Measurements from ENCODE around the gene THADA.

The THADA gene

GRCh38 chr2:43576981-43577892, 18.6 kb downstream of the THADA start:
- no peaks in the 10 kb centered on the region for H3K27me3 ChIP-seq (replicated peaks in 2 of 5; ENCODE audit: control insufficient read depth in 4 of 5, insufficient read depth in 5 of 5, low read length in 4 of 5)
- no peak overlapping the region for H3K27ac ChIP-seq (ENCODE audit: insufficient read depth in 1 of 2, low read depth in 1 of 2, low read length in 2 of 2, poor library complexity in 1 of 2, severe bottlenecking in 2 of 2)
- POLR2A ChIA-PET, result no interaction called here
- H3K4me3 ChIP-seq (ENCODE audit: control insufficient read depth in 1 of 7, extremely low read depth in 1 of 7, insufficient read depth in 4 of 7, low read depth in 2 of 7, low read length in 6 of 7), result no peak overlapping the region
- peaks cover 15 to 74% (median 35%) of the 10 kb centered on the region in 4 experiments for H3K36me3 ChIP-seq (ENCODE audit: control insufficient read depth in 4 of 4, insufficient read depth in 4 of 4, low read length in 3 of 4)
- H3K4me1 ChIP-seq (ENCODE audit: control extremely low read depth in 1 of 4, control insufficient read depth in 4 of 4, insufficient read depth in 4 of 4, low read length in 3 of 4), result no peaks in the 10 kb centered on the region
- no peaks in the 10 kb centered on the region for H3K9me3 ChIP-seq (ENCODE audit: control extremely low read depth in 1 of 5, control insufficient read depth in 4 of 5, insufficient read depth in 2 of 5, low read depth in 1 of 5, low read length in 4 of 5)
- peak; percentile 68 to 85 (median 85) for DNase-seq
- WGBS (ENCODE audit: insufficient coverage), result 89% methylated on average over 4 of the region's 8 CpGs
- CTCF ChIA-PET, result interaction anchor here (0.6 to 4.0 kb wide), 18 partner anchors 11 to 753 kb away, joined by 3 to 22 read pairs (median 3); no protein-coding TSS in a partner anchor

- Histone ChIP-seq H3K9me3 (ENCODE audit: control extremely low read depth in 1 of 5, control insufficient read depth in 4 of 5, insufficient read depth in 2 of 5, low read depth in 1 of 5, low read length in 4 of 5) (no peaks in the 10 kb centered on the region), H3K27me3 (replicated peaks in 2 of 5; ENCODE audit: control insufficient read depth in 4 of 5, insufficient read depth in 5 of 5, low read length in 4 of 5) (no peaks in the 10 kb centered on the region), H3K4me3 (ENCODE audit: control insufficient read depth in 1 of 7, extremely low read depth in 1 of 7, insufficient read depth in 4 of 7, low read depth in 2 of 7, low read length in 6 of 7) (no peak overlapping the region), H3K36me3 (ENCODE audit: control insufficient read depth in 4 of 4, insufficient read depth in 4 of 4, low read length in 3 of 4) (peaks cover 15 to 69% (median 45%) of the 10 kb centered on the region in 4 experiments), H3K4me1 (ENCODE audit: control extremely low read depth in 1 of 4, control insufficient read depth in 4 of 4, insufficient read depth in 4 of 4, low read length in 3 of 4) (no peaks in the 10 kb centered on the region), H3K27ac (ENCODE audit: insufficient read depth in 1 of 2, low read depth in 1 of 2, low read length in 2 of 2, poor library complexity in 1 of 2, severe bottlenecking in 2 of 2) (no peak overlapping the region)
- no CpG with 5 or more reads among the region's 1 CpG for WGBS (ENCODE audit: insufficient coverage)
- peak in 2 of 3 donors; percentile 11 to 30 for DNase-seq
- ChIA-PET POLR2A (no interaction called here), CTCF (interaction anchor here (1.1 to 1.9 kb wide), 3 partner anchors 8 to 744 kb away, joined by 3 to 6 read pairs (median 3); no protein-coding TSS in a partner anchor)
Observed at GRCh38 chr2:43572244-43572643, 23.6 kb downstream of the THADA start.

GRCh38 chr2:43569921-43570320, 25.9 kb downstream of the THADA start:
- 100% methylated on average over 2 of the region's 3 CpGs for WGBS (ENCODE audit: insufficient coverage)
- Histone ChIP-seq H3K36me3 (ENCODE audit: control insufficient read depth in 4 of 4, insufficient read depth in 4 of 4, low read length in 3 of 4) (peaks cover 13 to 57% (median 35%) of the 10 kb centered on the region in 4 experiments), H3K4me1 (ENCODE audit: control extremely low read depth in 1 of 4, control insufficient read depth in 4 of 4, insufficient read depth in 4 of 4, low read length in 3 of 4) (peaks cover 2 to 18% (median 9%) of the 10 kb centered on the region in 4 experiments), H3K9me3 (ENCODE audit: control extremely low read depth in 1 of 5, control insufficient read depth in 4 of 5, insufficient read depth in 2 of 5, low read depth in 1 of 5, low read length in 4 of 5) (no peaks in the 10 kb centered on the region), H3K4me3 (ENCODE audit: control insufficient read depth in 1 of 7, extremely low read depth in 1 of 7, insufficient read depth in 4 of 7, low read depth in 2 of 7, low read length in 6 of 7) (no peak overlapping the region), H3K27ac (ENCODE audit: insufficient read depth in 1 of 2, low read depth in 1 of 2, low read length in 2 of 2, poor library complexity in 1 of 2, severe bottlenecking in 2 of 2) (no peak overlapping the region), H3K27me3 (replicated peaks in 2 of 5; ENCODE audit: control insufficient read depth in 4 of 5, insufficient read depth in 5 of 5, low read length in 4 of 5) (no peaks in the 10 kb centered on the region)
- ChIA-PET CTCF (interaction anchor here (0.8 to 2.1 kb wide), 4 partner anchors 10 to 743 kb away, joined by 3 to 6 read pairs (median 3); no protein-coding TSS in a partner anchor), POLR2A (no interaction called here)
- DNase-seq, result no peak

- no peak overlapping the region for H3K27ac ChIP-seq (ENCODE audit: insufficient read depth in 1 of 2, low read depth in 1 of 2, low read length in 2 of 2, poor library complexity in 1 of 2, severe bottlenecking in 2 of 2)
- DNase-seq, result no peak
- H3K9me3 ChIP-seq (ENCODE audit: control extremely low read depth in 1 of 5, control insufficient read depth in 4 of 5, insufficient read depth in 2 of 5, low read depth in 1 of 5, low read length in 4 of 5), result no peaks in the 10 kb centered on the region
- H3K27me3 ChIP-seq (replicated peaks in 2 of 5; ENCODE audit: control insufficient read depth in 4 of 5, insufficient read depth in 5 of 5, low read length in 4 of 5), result no peaks in the 10 kb centered on the region
- H3K4me1 ChIP-seq (ENCODE audit: control extremely low read depth in 1 of 4, control insufficient read depth in 4 of 4, insufficient read depth in 4 of 4, low read length in 3 of 4), result peaks cover 2 to 21% (median 9%) of the 10 kb centered on the region in 4 experiments
- peaks cover 15 to 46% (median 31%) of the 10 kb centered on the region in 4 experiments for H3K36me3 ChIP-seq (ENCODE audit: control insufficient read depth in 4 of 4, insufficient read depth in 4 of 4, low read length in 3 of 4)
- no peak overlapping the region for H3K4me3 ChIP-seq (ENCODE audit: control insufficient read depth in 1 of 7, extremely low read depth in 1 of 7, insufficient read depth in 4 of 7, low read depth in 2 of 7, low read length in 6 of 7)
- WGBS (ENCODE audit: insufficient coverage), result no CpG with 5 or more reads among the region's 1 CpG
- ChIA-PET CTCF (interaction anchor here (1.4 to 2.1 kb wide), 2 partner anchors 8 to 339 kb away, joined by 6 read pairs; no protein-coding TSS in a partner anchor), POLR2A (no interaction called here)
Observed at GRCh38 chr2:43568228-43568627, 27.6 kb downstream of the THADA start.

GRCh38 chr2:43566461-43566729, 29.4 kb downstream of the THADA start:
- ChIA-PET CTCF (interaction anchor here (1.0 to 3.5 kb wide), 2 partner anchors 9 to 13 kb away, joined by 3 to 22 read pairs; no protein-coding TSS in a partner anchor), POLR2A (interaction anchor here (0.6 kb wide), 2 partner anchors 728 to 1315 kb away, joined by 3 read pairs; no protein-coding TSS in a partner anchor)
- Histone ChIP-seq H3K27me3 (replicated peaks in 2 of 5; ENCODE audit: control insufficient read depth in 4 of 5, insufficient read depth in 5 of 5, low read length in 4 of 5) (no peaks in the 10 kb centered on the region), H3K36me3 (ENCODE audit: control insufficient read depth in 4 of 4, insufficient read depth in 4 of 4, low read length in 3 of 4) (peaks cover 6 to 35% (median 22%) of the 10 kb centered on the region in 4 experiments), H3K27ac (ENCODE audit: insufficient read depth in 1 of 2, low read depth in 1 of 2, low read length in 2 of 2, poor library complexity in 1 of 2, severe bottlenecking in 2 of 2) (no peak overlapping the region), H3K4me1 (ENCODE audit: control extremely low read depth in 1 of 4, control insufficient read depth in 4 of 4, insufficient read depth in 4 of 4, low read length in 3 of 4) (peaks cover 2 to 21% (median 9%) of the 10 kb centered on the region in 4 experiments), H3K4me3 (ENCODE audit: control insufficient read depth in 1 of 7, extremely low read depth in 1 of 7, insufficient read depth in 4 of 7, low read depth in 2 of 7, low read length in 6 of 7) (no peak overlapping the region), H3K9me3 (ENCODE audit: control extremely low read depth in 1 of 5, control insufficient read depth in 4 of 5, insufficient read depth in 2 of 5, low read depth in 1 of 5, low read length in 4 of 5) (no peaks in the 10 kb centered on the region)
- DNase-seq, result no peak

- Histone ChIP-seq H3K4me1 (ENCODE audit: control extremely low read depth in 1 of 4, control insufficient read depth in 4 of 4, insufficient read depth in 4 of 4, low read length in 3 of 4) (peaks cover 2 to 21% (median 9%) of the 10 kb centered on the region in 4 experiments), H3K36me3 (ENCODE audit: control insufficient read depth in 4 of 4, insufficient read depth in 4 of 4, low read length in 3 of 4) (peaks cover 10 to 29% (median 22%) of the 10 kb centered on the region in 4 experiments), H3K27ac (ENCODE audit: insufficient read depth in 1 of 2, low read depth in 1 of 2, low read length in 2 of 2, poor library complexity in 1 of 2, severe bottlenecking in 2 of 2) (no peak overlapping the region), H3K9me3 (ENCODE audit: control extremely low read depth in 1 of 5, control insufficient read depth in 4 of 5, insufficient read depth in 2 of 5, low read depth in 1 of 5, low read length in 4 of 5) (no peaks in the 10 kb centered on the region), H3K4me3 (ENCODE audit: control insufficient read depth in 1 of 7, extremely low read depth in 1 of 7, insufficient read depth in 4 of 7, low read depth in 2 of 7, low read length in 6 of 7) (no peak overlapping the region), H3K27me3 (replicated peaks in 2 of 5; ENCODE audit: control insufficient read depth in 4 of 5, insufficient read depth in 5 of 5, low read length in 4 of 5) (no peaks in the 10 kb centered on the region)
- no peak for DNase-seq
- CTCF ChIA-PET, result no interaction called here
- WGBS (ENCODE audit: insufficient coverage), result no CpG with 5 or more reads among the region's 2 CpGs
- POLR2A ChIA-PET, result no interaction called here
Observed at GRCh38 chr2:43563679-43564078, 32.2 kb downstream of the THADA start.

- Histone ChIP-seq H3K9me3 (ENCODE audit: control extremely low read depth in 1 of 5, control insufficient read depth in 4 of 5, insufficient read depth in 2 of 5, low read depth in 1 of 5, low read length in 4 of 5) (no peaks in the 10 kb centered on the region), H3K27me3 (replicated peaks in 2 of 5; ENCODE audit: control insufficient read depth in 4 of 5, insufficient read depth in 5 of 5, low read length in 4 of 5) (no peaks in the 10 kb centered on the region), H3K36me3 (ENCODE audit: control insufficient read depth in 4 of 4, insufficient read depth in 4 of 4, low read length in 3 of 4) (peaks cover 19 to 54% (median 36%) of the 10 kb centered on the region in 4 experiments), H3K27ac (ENCODE audit: insufficient read depth in 1 of 2, low read depth in 1 of 2, low read length in 2 of 2, poor library complexity in 1 of 2, severe bottlenecking in 2 of 2) (no peak overlapping the region), H3K4me3 (ENCODE audit: control insufficient read depth in 1 of 7, extremely low read depth in 1 of 7, insufficient read depth in 4 of 7, low read depth in 2 of 7, low read length in 6 of 7) (no peak overlapping the region), H3K4me1 (ENCODE audit: control extremely low read depth in 1 of 4, control insufficient read depth in 4 of 4, insufficient read depth in 4 of 4, low read length in 3 of 4) (peaks cover 0 to 3% (median 0%) of the 10 kb centered on the region in 4 experiments)
- ChIA-PET POLR2A (interaction anchor here (0.7 kb wide), 1 partner anchor 67 kb away, joined by 3 read pairs; no protein-coding TSS in a partner anchor), CTCF (interaction anchor here (1.0 to 2.6 kb wide), 4 partner anchors 9 to 732 kb away, joined by 3 to 8 read pairs (median 4); no protein-coding TSS in a partner anchor)
- DNase-seq, result no peak
- WGBS (ENCODE audit: insufficient coverage), result no CpG with 5 or more reads among the region's 2 CpGs
Observed at GRCh38 chr2:43560231-43560547, 35.6 kb downstream of the THADA start.

All from common myeloid progenitor, CD34-positive (primary cell).